Esophagus squamous epithelium (tissue), 5 donors: Measurements from ENCODE around the gene ADAM12. TPM values are rescaled to one million over a fixed set of nuclear protein-coding genes. Genes with fewer than 3 reads are reported as not detected.

ENCODE experiments used
- DNase-seq: peaks from one replicate; lab custom pipeline; 2025; lab: John Stamatoyannopoulos, UW
- H3K27ac ChIP-seq, 4 donors: fragments of 200-600 bp; sonication (generic); one replicate each; pipeline ENCODE4 v1.5.1; 2016 to 2019; ENCODE audit warnings: mild to moderate bottlenecking in 1 of 4
- H3K27me3 ChIP-seq, 4 donors: fragments of 200-600 bp; sonication (generic); 1 replicate in 3 of 4; 2 replicates in 1 of 4; pipeline versions ENCODE4 v1.5.1 to v1.6.0; 2017 to 2021; ENCODE audit warnings: antibody characterized with exemption in 1 of 4
- H3K36me3 ChIP-seq, 3 donors: fragments of 200-600 bp; sonication (generic); one replicate each; pipeline ENCODE4 v1.5.1; 2016 to 2019
- H3K4me1 ChIP-seq, 3 donors: fragments of 200-600 bp; sonication (generic); one replicate each; pipeline ENCODE4 v1.5.1; 2017 to 2019
- H3K4me3 ChIP-seq, 4 donors: fragments of 200-600 bp; sonication (generic); 1 replicate in 3 of 4; 2 replicates in 1 of 4; pipeline ENCODE4 v1.5.1; 2016 to 2019; ENCODE audit warnings: mild to moderate bottlenecking in 2 of 4, moderate library complexity in 1 of 4
- H3K9me3 ChIP-seq, 3 donors: fragments of 200-600 bp; sonication (generic); one replicate each; pipeline ENCODE4 v1.5.1; 2016 to 2019
- POLR2A ChIP-seq, 4 donors: fragments of 450-650 bp; IDR thresholded peaks; one replicate each; pipeline ENCODE4 v1.6.1; 2017; ENCODE audit warnings: antibody characterized with exemption in 4 of 4, mild to moderate bottlenecking in 4 of 4, moderate library complexity in 3 of 4
- WGBS, 2 donors: methylation state at CpG; one replicate each; pipeline ENCODE4 v1.1.5; 2018; 5-methylcytosine and 5-hydroxymethylcytosine counted together
- intact Hi-C: fragments of 100-400 bp; cut with DNase I; formaldehyde crosslinking; loops from one replicate; pipeline ENCODE4 v1.15.0; 2022
- total RNA-seq, 4 donors: library from RNA; depleted of rRNA; stranded (reverse); fragments of >200 nt; gene quantifications; one replicate each; pipeline ENCODE4 v1.1.0, GENCODE V29; 2016
- TF ChIP-seq, protein P1 (sequence below), 6 experiments: fragments of 450-650 bp in 4 of 6; fragments of 200-600 bp in 2 of 6; sonication (generic) in 2 of 6; IDR thresholded peaks; one replicate each; pipeline ENCODE4 v1.5.1; 2016 to 2019; ENCODE audit warnings: antibody characterized with exemption in 6 of 6, mild to moderate bottlenecking in 4 of 6, moderate library complexity in 4 of 6
- donor health status: DM: yes; HTN: yes; CAD: no.

The ADAM12 gene
- total RNA-seq, 4 donors from 2014 or later = 0.57 to 1.1 (median 0.76) TPM; not detected in 1

DNA sequence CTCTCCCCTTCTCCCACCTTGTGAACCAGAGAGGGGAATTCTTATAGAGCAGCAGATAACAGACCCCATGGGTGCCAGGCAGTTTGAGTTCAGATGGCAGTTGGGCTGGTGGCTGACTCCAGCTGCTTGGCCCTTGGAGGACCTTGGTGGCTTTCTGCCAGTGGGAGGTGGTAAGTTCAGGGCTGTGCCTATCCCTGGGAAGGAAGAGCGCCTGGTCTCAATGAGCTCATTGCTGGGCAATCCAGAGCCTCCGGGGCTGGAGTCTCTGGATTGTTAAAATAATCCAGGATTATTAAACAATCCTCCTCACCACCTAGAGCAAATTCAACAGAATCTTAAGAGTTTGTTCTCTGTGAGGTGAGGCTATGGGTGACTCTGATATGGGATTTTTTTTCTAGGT is 386.7 kb downstream of the ADAM12 start:
- Histone ChIP-seq H3K4me3 (no peak overlapping the region), H3K36me3 (no peaks in the 10 kb centered on the region), H3K27me3 (no peaks in the 10 kb centered on the region), H3K9me3 (no peaks in the 10 kb centered on the region), H3K27ac (no peak overlapping the region), H3K4me1 (no peaks in the 10 kb centered on the region)
- no peak for DNase-seq
- TF ChIP-seq, protein P1, sequence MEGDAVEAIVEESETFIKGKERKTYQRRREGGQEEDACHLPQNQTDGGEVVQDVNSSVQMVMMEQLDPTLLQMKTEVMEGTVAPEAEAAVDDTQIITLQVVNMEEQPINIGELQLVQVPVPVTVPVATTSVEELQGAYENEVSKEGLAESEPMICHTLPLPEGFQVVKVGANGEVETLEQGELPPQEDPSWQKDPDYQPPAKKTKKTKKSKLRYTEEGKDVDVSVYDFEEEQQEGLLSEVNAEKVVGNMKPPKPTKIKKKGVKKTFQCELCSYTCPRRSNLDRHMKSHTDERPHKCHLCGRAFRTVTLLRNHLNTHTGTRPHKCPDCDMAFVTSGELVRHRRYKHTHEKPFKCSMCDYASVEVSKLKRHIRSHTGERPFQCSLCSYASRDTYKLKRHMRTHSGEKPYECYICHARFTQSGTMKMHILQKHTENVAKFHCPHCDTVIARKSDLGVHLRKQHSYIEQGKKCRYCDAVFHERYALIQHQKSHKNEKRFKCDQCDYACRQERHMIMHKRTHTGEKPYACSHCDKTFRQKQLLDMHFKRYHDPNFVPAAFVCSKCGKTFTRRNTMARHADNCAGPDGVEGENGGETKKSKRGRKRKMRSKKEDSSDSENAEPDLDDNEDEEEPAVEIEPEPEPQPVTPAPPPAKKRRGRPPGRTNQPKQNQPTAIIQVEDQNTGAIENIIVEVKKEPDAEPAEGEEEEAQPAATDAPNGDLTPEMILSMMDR (IDR thresholded peaks at IDR 0.05) = no peak
- TF ChIP-seq POLR2A (IDR thresholded peaks at IDR 0.05) = no peak
- 33 to 71% methylated on average over 1 of the region's 2 CpGs for WGBS, 2 donors
- intact Hi-C loops = no loop called here

DNA sequence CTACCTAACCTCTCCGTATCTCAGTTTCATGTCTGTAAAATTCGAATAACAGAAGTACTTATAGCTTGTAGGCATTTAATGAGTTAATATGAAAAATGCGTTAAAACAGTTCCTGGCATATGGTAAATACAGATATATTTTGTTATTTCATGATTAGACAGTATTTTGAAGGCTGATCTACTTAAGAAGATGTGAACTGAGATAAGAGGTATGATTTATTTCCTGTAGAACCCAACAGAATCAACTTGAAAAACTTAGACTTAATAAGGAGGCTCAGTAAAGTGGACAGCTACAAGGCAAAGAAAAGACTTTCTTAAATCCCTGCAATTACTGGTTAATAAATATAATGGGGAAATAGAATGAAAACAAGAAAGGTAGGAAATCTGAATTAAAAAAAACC is 388.6 kb downstream of the ADAM12 start:
- no peak for DNase-seq
- no peaks in the 10 kb centered on the region for H3K9me3 ChIP-seq
- H3K27me3 ChIP-seq = no peaks in the 10 kb centered on the region
- intact Hi-C loops = no loop called here
- 66 to 72% methylated on average over 3 of the region's 3 CpGs for WGBS, 2 donors
- no peak for TF ChIP-seq POLR2A (IDR thresholded peaks at IDR 0.05)
- TF ChIP-seq, protein P1 (IDR thresholded peaks at IDR 0.05) = no peak
- H3K4me1 ChIP-seq = no peaks in the 10 kb centered on the region
- no peak overlapping the region for H3K4me3 ChIP-seq
- no peak overlapping the region for H3K27ac ChIP-seq
- H3K36me3 ChIP-seq = no peaks in the 10 kb centered on the region

- Histone ChIP-seq H3K27ac (no peak overlapping the region), H3K36me3 (no peaks in the 10 kb centered on the region), H3K9me3 (no peaks in the 10 kb centered on the region), H3K4me3 (no peak overlapping the region), H3K27me3 (no peaks in the 10 kb centered on the region), H3K4me1 (no peaks in the 10 kb centered on the region)
- WGBS, 2 donors = 81 to 90% methylated on average over 4 to 10 of the region's 12 CpGs
- TF ChIP-seq, protein P1 (IDR thresholded peaks at IDR 0.05) = no peak
- no peak for TF ChIP-seq POLR2A (IDR thresholded peaks at IDR 0.05)
- intact Hi-C loops = no loop called here
- DNase-seq = no peak
Measured at GRCh38 chr10:125997586-125997985, 390.7 kb downstream of the ADAM12 start.

DNA sequence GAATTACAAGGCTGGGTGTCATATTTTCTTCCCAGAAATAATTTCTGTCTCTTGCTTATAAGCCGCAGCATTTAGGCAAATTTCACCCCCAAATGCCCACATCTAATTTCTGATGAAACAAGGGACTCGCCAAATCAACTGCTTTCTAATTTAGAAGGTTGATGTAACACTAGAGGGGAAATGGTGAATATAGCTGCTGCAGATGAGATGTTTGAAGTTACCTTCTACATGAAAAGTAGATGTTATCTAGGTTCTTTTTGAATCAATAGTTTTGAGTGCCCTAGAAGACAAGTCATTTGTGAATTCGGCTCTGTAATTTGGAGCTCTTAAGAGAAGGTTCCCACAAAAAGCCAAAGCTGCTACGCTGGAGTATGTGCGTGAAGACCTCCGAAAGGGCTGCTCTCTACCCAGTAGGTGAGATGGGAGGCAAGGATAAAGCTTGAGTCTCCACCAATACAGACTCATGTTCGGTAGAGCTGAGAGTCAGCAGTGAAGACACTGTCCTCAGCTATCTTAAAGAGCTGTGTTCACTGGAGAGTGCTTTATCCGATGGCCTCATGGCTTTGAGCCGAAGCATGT is 392.5 kb downstream of the ADAM12 start:
- H3K27ac ChIP-seq = no peak overlapping the region
- DNase-seq = no peak
- H3K4me1 ChIP-seq = no peaks in the 10 kb centered on the region
- no peaks in the 10 kb centered on the region for H3K27me3 ChIP-seq
- no peaks in the 10 kb centered on the region for H3K36me3 ChIP-seq
- H3K9me3 ChIP-seq = no peaks in the 10 kb centered on the region
- H3K4me3 ChIP-seq = no peak overlapping the region
- intact Hi-C loops = no loop called here
- WGBS, 2 donors = 87 to 88% methylated on average over 8 to 9 of the region's 9 CpGs
- no peak for TF ChIP-seq POLR2A (IDR thresholded peaks at IDR 0.05)
- TF ChIP-seq, protein P1 (IDR thresholded peaks at IDR 0.05) = no peak

DNA sequence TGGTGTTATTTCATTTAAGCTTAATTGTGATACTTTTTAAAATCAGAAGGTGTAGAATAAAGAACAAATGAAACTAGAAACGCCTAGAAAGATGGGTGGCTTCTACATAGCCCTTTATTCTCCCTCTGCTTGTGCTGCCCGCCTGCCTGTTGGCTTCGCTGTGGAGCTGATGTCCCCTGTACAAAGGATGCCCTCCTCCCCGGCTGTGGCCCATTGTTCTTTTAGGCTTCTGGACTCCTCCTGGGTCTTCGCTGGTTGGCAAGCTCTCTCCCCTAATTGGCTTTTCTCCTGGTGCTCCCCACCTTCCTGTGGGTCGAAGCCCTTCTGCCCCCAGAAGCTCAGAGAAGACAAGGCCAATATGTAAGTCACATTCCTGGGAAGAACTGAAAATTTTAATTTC is 393.7 kb downstream of the ADAM12 start:
- 90 to 91% methylated on average over 6 of the region's 6 CpGs for WGBS, 2 donors
- H3K4me1 ChIP-seq = no peaks in the 10 kb centered on the region

More for the DNA sequence above, 393.7 kb downstream of the ADAM12 start:
- intact Hi-C loops = no loop called here
- Histone ChIP-seq H3K27ac (no peak overlapping the region), H3K4me3 (no peak overlapping the region), H3K27me3 (no peaks in the 10 kb centered on the region), H3K9me3 (no peaks in the 10 kb centered on the region), H3K36me3 (no peaks in the 10 kb centered on the region)
- DNase-seq = no peak
- no peak for TF ChIP-seq POLR2A (IDR thresholded peaks at IDR 0.05)
- TF ChIP-seq, protein P1 (IDR thresholded peaks at IDR 0.05) = no peak
